NT2/D1 (cell line): ENCODE results near the gene CROT.

Experiments
- SUZ12 ChIP-seq: IDR thresholded peaks from 2 replicates; pipeline ENCODE4 v1.6.1; 2011; ENCODE audit not compliant: insufficient read length, insufficient read depth; ENCODE audit errors: extremely low read depth
- ZNF274 ChIP-seq: IDR thresholded peaks from 2 replicates; pipeline ENCODE4 v1.6.1; 2011; ENCODE audit warnings: mild to moderate bottlenecking, low read depth, low read length

DNA sequence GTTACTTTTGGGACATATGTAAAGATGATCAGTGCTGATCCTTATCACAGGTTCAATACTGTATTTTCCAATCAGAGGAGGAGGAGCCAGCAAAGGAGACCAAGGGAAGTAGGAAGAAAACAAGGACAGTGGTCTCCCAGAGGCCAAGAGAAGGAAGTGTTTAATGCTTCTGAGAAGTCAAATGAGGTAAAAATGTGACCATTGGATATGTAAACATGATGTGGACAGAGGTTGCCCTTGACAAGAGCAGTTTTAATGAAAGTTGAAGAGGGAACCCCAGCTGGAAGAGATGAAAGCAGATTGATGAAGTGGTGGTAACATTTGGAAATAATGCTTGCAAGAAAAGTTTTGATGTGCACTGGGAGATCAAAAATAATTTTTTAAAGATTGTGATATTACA, 18.8 kb downstream of the CROT start:
- TF ChIP-seq SUZ12: no peak
- TF ChIP-seq ZNF274: no peak
